ENCODE data around the gene RSPH3. TPM values are rescaled to one million over a fixed set of nuclear protein-coding genes. Genes with fewer than 3 reads are reported as not detected.
"Not testable (repeated sequence)": the region's sequence is repeated elsewhere in the genome, so short reads cannot be mapped to it uniquely, and the experiment has no call there.

The RSPH3 gene
- polyA plus RNA-seq, 4 donors: 7.1 to 17.6 (median 15.4) TPM

DNA sequence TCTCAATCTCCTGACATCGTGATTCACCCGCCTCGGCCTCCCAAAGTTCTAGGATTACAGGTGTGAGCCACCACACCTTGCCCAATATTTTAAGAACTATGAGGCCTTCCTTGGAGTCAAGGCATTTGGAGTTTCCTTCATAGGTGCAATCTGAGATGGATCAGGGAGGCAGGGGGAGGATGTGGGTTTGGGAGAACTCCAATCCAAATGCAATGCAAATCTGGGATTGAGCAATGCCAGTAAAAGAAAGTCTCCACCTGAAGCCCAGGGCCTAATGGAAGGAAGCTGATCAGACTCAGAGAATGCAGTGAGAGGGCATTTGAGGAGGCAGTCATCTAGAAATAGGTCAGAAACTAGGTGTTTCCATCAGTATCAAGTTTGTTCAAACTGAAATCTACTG is 21.2 kb downstream of the RSPH3 start:
- no peak for DNase-seq (ENCODE audit: low read depth in 4 of 4, low spot score in 3 of 4)

DNA sequence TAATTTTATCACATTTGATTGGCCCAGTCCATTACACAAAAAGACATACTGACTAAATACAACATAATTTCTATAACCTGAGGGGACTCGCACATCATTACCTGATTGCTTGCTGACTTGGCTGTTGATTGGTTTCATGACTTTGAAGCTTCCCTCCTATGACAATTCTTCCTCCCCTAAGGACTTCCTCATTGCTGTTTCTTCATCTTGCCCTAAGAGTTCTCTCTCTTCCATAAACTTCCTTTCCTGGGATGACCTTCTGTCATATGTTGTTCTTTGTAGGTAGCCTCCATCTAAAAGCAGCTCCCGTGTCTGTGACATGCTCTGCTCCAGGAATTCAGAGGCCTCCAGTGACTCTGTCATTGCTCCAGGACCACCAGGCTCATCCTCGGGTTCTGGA is 22.6 kb downstream of the RSPH3 start:
- no peak for DNase-seq (ENCODE audit: low read depth in 4 of 4, low spot score in 3 of 4)

DNA sequence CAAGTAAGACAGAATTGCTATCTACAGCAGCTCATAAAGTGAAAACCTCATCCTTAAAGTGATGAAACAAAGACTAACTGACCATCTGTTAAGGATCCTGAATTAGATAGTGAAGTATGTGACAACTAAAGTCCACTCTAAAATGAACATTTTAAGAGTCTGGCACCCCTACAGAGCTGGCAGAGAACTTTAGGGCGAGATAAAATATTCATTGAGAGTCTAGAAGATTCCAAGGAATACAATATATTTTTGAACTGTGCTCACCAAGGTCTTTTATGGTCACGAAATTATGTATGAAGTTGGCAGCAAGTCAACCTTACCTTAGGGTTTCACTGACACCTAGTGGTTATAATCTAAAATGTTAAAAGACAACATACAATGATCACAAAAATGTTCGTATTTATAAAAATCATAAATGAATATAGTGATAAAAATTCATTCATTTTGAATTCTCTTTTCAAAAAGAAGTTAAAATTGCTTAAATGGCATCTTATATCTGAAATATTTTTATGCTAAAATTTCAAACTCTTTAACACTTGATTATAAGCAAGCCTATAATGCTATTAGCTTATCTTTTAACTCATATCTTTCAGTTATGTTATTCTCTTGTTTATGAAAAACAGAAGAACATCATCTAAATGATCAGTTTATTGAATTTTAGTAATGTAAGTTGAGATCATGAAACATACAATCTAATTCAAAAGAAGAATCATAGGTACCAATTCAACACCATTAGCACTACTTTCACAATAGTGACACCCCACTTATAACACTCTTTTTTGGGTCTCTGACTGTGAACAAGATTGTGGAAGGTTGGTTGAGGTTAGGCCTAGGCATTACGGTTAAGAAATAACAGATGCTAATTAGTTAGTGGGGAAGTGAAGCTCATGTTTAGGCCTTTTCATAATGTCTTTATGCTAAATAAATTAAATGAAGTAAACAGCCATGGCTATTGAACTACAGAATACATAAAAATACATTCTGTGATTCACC is 27.5 kb downstream of the RSPH3 start:
- peak in 3 of 4 donors; percentile 17 to 29 (median 26) for DNase-seq (ENCODE audit: low read depth in 4 of 4, low spot score in 3 of 4)

DNA sequence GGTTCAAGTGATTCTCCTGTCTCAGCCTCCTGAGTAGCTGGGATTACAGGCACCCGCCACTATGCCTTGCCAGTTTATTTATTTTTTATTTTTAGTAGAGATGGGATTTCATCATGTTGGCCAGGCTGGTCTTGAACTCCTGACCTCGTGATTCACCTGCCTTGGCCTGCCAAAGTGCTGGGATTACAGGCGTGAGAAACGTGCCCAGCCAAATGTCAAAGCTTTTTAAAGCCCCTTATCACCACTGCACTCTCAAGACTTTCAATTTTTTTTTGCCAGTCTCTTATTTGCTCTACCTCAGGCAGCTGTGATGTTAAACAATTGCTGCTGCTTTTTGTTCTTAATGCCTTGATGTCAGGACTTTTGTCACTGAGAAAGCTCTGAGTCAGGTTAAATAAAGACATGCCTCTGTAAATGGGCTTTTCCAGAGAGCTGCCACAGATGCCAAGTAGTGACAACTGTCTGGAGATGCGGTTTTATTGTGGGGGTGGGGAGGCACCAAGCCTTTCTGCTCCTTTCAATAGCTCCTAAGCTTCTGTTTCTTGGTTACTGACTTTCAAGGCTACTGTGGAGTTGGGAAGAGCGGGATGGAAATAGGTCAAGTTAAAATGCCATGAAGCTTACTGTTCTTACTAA is 29.2 kb downstream of the RSPH3 start:
- no peak for DNase-seq (ENCODE audit: low read depth in 4 of 4, low spot score in 3 of 4)

DNA sequence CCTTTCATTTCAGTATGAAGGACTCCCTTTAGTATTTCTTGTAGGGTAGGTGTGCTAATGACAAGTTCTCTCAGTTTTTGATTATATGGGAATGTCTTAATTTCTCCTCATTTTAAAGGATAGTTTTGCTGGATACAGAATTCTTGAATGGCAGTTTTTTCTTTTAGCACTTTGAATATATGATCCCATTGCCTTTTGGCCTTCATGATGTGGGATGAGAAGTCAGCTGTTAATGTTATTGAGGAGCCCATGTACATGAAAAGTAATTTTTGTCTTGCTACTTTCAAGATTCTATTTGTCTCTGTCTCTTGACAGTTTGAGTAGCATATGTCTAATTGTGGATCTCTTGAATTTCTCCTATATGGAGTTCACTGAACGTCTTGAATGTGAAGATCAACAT is 30.9 kb downstream of the RSPH3 start:
- DNase-seq (ENCODE audit: low read depth in 4 of 4, low spot score in 3 of 4): no peak

DNA sequence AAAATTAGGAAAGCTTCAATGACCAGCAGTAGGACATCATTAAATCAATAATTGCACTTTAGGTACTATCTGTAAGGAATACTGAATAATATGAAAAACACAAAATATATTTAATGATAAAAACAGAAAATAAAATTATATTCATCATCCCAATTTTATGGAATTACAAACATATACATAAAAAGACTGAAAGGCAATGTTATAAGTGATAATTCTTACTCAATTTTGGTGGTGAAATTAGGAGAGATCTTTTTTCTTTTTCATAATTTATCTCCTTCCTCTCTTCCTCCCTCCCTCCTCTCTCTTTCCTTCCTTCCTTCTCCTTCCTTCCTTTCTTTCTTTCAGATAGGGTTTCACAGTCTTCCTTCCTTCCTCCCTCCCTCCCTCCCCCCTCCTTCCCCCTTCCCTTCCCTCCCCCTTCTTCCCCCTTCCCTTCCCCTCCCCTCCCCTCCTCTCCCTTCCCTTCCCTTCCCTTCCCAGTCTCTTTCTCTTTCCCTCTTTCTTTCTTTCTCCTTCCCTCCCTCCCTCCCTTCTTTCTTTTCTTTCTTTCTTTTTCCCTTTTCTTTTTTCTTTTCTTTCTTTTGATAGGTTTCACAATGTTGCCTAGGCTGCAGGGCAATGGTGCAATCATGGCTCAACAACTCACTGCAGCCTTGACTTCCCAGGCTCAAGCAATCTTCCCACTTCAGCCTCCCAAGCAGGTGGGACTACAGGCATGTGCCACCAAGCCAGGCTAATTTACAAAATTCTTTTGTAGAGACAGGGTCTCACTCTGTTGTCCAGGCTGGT is 36.8 kb downstream of the RSPH3 start:
- no peak for DNase-seq (ENCODE audit: low read depth in 4 of 4, low spot score in 3 of 4)

DNA sequence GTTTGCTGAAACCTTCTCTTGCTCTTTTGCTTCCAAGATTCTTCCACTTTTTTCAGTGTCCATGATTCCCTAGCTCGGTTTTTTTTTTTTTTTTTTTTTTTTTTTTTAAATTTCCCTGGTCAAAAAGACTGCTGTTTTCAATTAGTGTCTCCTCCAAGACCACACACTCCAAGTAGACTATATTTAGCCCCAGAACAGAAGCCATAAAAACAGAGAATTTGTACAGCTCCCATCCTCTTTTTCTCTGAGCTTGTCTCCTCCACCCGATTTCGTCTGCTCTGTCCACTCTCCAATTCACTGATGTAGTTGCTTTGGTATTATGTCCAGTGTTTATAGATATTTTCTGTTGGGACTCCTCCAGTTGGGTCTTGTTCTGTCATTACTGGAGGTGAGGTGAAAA is 37.6 kb downstream of the RSPH3 start:
- no peak for DNase-seq (ENCODE audit: low read depth in 4 of 4, low spot score in 3 of 4)

DNA sequence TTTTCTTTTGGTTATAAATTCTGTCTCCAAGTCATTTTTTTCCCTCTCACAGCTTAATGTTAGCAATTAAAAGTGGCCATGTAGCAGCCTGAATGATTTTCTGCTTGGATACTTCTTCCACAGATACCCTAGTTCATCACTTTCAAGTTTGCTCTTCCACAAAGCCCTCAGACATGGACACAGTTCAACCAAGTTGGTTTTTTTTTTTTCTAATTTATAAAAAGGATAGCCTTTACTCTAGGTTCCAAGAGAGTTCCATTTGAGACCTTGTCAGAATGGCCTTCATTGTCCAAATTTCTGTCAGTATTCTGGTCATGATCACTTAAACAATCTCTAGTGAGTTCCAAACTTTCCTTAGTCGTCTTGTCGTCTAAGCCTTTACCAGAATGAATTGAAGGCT is 40.0 kb downstream of the RSPH3 start:
- DNase-seq (ENCODE audit: low read depth in 4 of 4, low spot score in 3 of 4): no peak

DNA sequence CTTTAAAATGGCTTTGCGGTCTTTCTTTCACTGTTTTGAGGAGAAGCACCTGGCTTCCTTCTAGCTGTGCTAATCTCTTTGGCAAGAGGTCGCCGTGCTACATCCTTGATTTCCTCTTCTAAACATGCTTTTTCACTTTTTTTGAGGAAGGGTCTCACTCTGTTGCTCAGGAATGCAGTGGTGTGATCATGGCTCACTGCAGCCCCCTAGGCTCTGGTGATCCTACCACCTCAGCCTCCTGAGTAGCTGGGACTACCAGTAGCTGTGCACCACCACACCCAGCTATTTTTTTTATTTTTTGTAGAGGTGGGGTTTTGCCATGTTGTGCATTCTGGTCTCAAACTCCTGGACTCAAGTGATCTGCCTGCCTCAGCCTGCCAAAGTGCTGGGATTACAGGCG is 40.5 kb downstream of the RSPH3 start:
- no peak for DNase-seq (ENCODE audit: low read depth in 4 of 4, low spot score in 3 of 4)

DNA sequence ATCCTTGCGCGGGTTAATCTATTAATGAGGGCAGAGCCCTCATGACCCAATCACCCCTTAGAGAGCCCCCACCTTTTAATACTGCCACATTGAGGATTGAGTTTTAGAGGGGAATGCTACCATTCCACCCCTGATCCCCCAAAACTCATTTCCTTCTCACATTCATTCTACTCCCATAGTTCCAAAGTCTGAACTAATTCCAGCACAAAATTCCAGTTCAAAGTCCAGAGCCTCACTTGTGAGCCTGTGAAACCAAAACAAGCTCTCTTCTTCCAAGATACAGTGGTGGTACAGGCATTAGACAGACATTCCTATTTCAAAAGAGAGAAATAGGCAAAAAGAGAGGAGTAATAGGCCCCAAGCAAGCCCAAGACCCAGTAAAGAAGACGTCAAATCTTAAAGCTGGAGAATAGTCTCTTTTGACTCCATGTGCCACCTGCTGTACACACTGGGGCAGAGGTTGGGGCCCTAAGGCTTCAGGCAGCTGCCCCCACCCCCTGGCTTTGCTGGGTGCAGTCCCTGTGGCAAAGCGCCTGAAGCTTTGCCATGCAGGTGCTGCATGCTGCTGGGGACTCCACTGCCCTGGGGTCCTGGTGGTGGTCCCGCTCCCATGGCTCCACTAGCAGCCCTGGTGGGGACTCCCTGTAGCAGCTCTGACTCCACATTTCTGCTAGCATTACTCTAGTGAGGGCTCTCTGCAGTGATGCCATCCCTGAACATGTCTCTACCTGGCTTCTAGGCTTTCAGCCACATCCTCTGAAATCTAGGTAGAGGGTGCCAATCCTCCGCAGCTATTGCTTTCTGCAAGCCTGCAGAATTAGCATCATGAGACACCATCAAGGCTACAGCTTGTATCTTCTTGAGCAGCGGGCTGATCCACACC is 41.3 kb downstream of the RSPH3 start:
- no peak for DNase-seq (ENCODE audit: low read depth in 4 of 4, low spot score in 3 of 4)

DNA sequence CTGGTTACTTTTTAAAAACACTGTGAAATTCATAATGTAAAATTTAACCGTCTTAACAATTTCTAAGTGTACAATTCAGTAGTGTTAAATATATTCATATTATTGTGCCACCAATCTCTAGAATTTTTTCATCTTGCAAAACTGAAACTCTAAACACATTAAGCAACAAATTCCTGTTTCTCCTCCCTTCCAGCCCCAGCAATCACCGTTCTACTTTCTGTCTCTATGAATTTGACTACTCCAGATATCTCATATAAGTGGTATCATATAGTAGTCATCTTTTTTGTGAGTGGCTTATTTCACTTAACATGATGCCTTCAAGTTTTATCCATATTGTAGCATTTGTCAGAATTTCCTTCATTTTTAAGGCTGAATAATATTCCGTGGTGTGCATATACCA is 44.7 kb downstream of the RSPH3 start:
- no peak for DNase-seq (ENCODE audit: low read depth in 4 of 4, low spot score in 3 of 4)

DNA sequence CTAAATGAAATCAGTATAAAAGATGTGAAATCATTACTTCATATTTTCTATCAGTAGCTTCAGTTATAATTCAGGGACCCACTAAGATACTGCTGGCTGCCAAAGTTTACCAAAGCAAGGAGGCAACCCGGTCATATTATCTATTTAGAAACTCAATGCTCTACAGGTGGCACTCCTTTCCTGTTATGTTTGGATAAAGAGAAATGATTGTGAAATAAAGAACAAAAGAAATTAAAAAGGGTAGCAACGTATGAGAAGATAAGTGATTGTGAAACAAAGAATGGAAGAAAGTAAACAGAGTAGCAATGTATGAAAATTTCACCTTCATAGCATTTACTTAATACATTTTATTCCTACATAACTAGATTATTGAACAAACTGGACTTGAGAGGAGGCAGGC is 45.2 kb downstream of the RSPH3 start:
- no peak for DNase-seq (ENCODE audit: low read depth in 4 of 4, low spot score in 3 of 4)

DNA sequence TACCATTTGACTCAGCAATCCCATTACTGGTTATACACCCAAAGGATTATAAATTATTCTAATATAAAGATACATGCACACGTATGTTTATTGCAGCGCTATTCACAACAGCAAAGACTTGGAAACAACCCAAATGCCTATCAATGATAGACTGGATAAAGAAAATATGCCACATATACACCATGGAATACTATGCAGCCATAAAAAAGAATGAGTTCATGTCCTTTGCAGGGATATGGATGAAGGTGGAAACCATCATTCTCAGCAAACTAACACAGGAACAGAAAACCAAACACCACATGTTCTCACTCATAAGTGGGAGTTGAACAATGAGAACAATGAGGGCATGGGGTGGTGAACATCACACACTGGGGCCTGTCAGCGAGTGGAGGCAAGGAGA is 48.0 kb downstream of the RSPH3 start:
- DNase-seq (ENCODE audit: low read depth in 4 of 4, low spot score in 3 of 4): not testable (repeated sequence)

DNA sequence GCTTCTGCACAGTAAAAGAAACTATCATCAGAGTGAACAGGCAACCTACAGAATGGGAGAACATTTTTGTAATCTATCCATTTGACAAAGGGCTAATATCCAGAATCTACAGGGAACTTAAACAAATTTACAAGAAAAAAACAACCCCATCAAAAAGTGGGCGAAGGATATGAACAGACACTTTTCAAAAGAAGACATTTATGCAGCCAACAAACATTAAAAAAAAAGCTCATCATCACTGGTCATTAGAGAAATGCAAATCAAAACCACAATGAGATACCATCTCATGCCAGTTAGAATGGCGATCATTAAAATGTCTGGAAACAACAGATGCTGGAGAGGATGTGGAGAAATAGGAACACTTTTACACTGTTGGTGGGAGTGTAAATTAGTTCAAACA is 48.4 kb downstream of the RSPH3 start:
- not testable (repeated sequence) for DNase-seq (ENCODE audit: low read depth in 4 of 4, low spot score in 3 of 4)

DNA sequence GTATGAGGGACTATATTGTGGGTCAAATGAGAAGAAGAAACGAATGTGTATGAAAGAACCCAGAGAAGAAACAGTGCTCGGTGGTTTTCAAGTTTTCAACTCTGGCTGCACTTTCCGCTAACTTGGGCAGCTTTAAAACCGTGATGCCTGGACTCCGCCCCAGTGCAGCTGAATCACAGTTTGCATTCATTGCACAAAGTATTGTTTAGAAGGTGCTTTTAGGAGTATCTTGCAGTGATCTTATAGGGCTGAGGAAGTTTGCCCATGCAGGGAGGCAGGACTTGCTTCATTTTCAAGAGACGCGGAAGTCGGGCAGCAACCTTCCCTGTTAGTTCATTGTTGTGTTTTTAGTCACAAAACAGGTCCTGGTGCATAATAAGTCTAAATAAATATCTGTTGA is 52.7 kb downstream of the RSPH3 start:
- no peak for DNase-seq (ENCODE audit: low read depth in 4 of 4, low spot score in 3 of 4)

DNA sequence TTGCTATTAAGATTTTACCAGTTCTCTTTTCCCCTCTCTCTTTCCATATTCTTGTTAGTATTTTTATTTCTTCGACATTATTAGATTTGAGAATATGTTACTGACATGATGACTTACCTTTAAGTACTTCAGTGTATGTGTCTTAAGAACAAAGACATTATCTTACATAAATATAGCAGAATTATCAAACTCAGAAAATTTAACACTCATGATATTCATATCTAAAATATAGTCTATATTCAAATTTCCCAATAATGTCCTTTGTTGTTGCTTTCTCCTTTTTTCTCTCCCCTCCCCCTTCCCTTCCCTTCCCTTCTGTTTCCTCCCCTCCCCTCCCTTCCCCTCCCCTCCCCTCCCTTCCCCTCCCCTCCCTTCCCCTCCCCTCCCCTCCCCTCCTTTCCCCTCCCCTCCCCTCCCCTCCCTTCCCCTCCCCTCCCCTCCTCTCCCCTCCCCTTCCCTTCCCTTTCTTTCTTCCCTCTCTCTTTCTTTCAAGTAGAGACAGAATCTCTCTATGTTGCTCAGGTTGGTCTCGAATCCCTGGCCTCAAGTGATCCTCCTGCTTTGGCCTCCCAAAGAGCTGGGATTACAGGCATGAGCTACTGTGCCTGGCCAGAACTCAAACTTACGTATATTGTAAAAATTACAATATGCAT is 56.5 kb downstream of the RSPH3 start:
- DNase-seq (ENCODE audit: low read depth in 4 of 4, low spot score in 3 of 4): no peak

DNA sequence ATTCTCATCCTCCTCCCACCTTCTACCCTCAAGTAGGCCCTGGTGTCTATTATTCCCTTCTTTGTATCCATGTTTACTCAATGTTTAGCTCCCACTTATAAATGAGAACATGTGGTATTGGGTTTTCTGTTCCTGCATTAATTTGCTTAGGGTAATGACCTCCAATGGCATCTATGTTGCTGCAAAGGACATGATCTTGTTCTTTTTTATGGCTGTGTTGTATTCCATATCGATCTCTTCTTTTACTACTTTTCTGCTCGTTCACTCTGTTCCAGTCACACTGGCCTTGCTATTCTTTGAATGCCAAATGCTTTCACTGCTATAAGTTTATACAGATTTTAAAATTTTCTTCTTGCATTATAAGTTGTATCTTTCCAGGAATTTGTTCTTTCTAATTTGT is 57.7 kb downstream of the RSPH3 start:
- no peak for DNase-seq (ENCODE audit: low read depth in 4 of 4, low spot score in 3 of 4)

DNA sequence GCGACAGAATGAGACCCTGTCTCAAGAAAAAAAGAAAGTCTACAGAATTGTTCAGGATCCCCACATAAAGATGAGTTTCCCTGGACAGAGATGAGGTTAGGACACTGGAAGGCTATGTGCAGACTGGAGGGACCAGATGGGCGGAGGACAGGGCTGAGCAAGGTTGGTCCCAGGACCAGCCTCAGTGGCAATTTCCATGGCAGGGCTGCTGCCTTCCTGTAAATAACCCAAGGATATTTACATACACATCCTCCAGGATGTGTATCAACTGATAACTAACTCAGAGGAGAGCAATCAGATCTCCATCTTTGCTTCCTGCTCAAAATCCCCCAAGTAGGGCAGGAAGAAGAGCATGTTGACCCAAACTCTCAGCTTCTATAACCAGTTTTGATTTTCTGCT is 58.8 kb downstream of the RSPH3 start:
- no peak for DNase-seq (ENCODE audit: low read depth in 4 of 4, low spot score in 3 of 4)

DNA sequence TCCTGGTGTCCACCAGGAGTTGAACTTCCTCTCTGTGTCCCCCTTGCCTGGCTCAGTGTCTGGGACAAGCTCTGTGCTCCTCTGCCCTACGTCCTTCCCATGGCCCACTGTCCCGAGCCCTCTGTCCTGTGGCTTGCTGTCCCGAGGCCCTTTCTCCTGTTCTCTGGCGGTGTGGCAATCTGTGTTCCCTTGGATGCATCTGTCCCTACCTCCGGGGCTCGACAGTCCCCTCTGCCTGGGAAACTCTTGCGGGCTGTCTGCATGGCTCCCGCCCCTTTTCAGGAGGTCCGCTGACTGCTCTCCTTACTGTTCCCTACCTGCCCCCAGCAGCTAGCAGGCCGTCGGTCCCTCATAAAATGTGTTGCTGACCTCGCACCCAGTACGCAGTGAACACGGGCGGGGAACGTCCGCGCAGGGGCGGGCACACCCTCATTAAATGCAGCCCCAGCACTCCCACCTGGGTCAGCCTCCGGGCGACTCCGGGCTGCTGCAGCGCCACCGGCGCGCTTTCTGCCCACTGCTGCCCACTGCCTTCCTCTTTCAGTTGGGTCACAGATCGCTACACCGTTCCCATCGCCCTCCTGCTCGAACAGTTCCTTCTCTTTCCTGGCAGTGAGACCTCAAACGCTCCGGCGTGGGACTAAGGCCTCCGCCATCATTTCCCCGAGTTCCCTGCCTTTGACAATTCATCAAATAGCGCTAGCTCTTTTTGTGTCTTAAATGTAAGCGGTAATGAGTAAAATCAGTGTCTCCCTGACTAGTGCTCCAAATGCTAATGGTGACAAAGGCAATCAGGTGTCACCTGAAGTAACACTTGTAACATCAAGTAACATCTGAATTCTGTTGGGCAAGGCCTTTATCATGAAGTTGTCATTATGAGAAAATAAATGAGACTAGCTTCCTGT is 60.5 kb downstream of the RSPH3 start:
- no peak for DNase-seq (ENCODE audit: low read depth in 4 of 4, low spot score in 3 of 4)
